SK-N-MC (cell line): ENCODE results near the gene ATRN.

ENCODE experiments used
- EZH2 ChIP-seq: fragments of 200-600 bp; sonication (generic); IDR thresholded peaks from one replicate; pipeline ENCODE4 v1.6.1; 2017; ENCODE audit warnings: antibody characterized with exemption
- POLR2AphosphoS5 ChIP-seq: IDR thresholded peaks from 2 replicates; pipeline ENCODE4 v1.6.1; 2012; ENCODE audit warnings: mild to moderate bottlenecking, low read depth, low read length, borderline replicate concordance

DNA sequence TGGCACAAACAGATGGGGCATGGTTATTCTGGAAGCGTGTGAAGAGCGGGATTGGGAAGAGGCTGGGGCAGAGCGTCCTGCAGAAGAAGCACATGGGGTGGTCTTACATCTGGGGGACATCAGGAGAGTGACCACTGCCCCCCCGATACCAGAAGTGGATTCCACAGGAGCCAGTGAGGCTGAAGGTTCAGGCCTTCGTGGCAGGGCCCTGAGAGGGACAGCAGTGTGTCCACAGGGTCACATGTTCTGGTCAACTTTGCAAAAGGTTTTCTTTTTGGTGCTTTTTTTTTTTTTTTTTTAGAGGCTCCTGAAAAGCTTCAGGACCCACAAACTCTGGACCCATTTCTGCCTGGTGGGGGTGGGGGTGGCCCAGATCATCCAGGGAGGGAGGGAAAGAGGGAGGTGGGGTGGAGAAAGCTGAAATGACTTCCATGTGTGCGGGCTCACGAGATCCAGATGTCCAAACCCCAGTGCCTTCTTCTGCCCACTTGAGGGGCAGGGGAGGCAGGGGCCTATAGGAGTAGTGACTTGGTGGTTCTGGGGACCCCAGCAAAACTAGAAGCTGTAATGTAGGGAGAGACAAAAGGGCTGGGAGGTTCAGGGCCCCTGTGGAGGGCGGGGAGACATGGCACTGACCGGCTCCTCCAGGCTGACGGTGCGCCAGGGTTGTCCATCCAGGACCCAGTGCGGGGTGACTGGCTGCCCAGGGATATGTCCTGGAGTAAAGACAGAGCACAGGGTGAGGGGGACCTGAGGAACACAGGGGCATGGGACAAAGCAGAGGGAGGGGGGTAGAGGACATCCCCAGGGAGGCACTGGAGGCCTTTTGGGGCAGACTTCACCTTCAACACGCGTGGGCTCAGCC, 208.3 kb downstream of the ATRN start:
- no peak for TF ChIP-seq POLR2AphosphoS5
- no peak for TF ChIP-seq EZH2
